Activated naive CD8-positive, alpha-beta T cell (primary cell): ENCODE data around the gene USP25.

Experiments used
- H3K27ac Mint-ChIP-seq: one replicate; pipeline ENCODE4 v1.8.0; 2021; ENCODE audit warnings: mixed read lengths
- H3K27me3 Mint-ChIP-seq: one replicate; pipeline ENCODE4 v1.8.0; 2021; ENCODE audit warnings: mixed read lengths
- H3K36me3 Mint-ChIP-seq: one replicate; pipeline ENCODE4 v1.8.0; 2021; ENCODE audit warnings: mixed read lengths
- H3K4me1 Mint-ChIP-seq: one replicate; pipeline ENCODE4 v1.8.0; 2021; ENCODE audit warnings: low read depth, mixed read lengths
- H3K4me3 Mint-ChIP-seq: one replicate; pipeline ENCODE4 v1.8.0; 2021; ENCODE audit warnings: mild to moderate bottlenecking, mixed read lengths
- H3K9me3 Mint-ChIP-seq: one replicate; pipeline ENCODE4 v1.8.0; 2021; ENCODE audit warnings: low read depth, mixed read lengths

The USP25 gene

GRCh38 chr21:15870819-15871218 lies 141.0 kb downstream of the USP25 start:
- Mint-ChIP-seq H3K36me3 (peaks cover 18% of the 10 kb centered on the region), H3K4me1 (no peaks in the 10 kb centered on the region), H3K9me3 (peaks cover 3% of the 10 kb centered on the region), H3K27ac (no peak overlapping the region), H3K27me3 (no peaks in the 10 kb centered on the region), H3K4me3 (no peak overlapping the region)

GRCh38 chr21:15872236-15872635 lies 142.5 kb downstream of the USP25 start:
- no peak overlapping the region for H3K4me3 Mint-ChIP-seq
- no peaks in the 10 kb centered on the region for H3K4me1 Mint-ChIP-seq
- peaks cover 23% of the 10 kb centered on the region for H3K36me3 Mint-ChIP-seq
- no peaks in the 10 kb centered on the region for H3K27me3 Mint-ChIP-seq
- peaks cover 4% of the 10 kb centered on the region for H3K9me3 Mint-ChIP-seq
- no peak overlapping the region for H3K27ac Mint-ChIP-seq

- peaks cover 4% of the 10 kb centered on the region for H3K9me3 Mint-ChIP-seq
- no peaks in the 10 kb centered on the region for H3K27me3 Mint-ChIP-seq
- no peak overlapping the region for H3K27ac Mint-ChIP-seq
- peaks cover 26% of the 10 kb centered on the region for H3K36me3 Mint-ChIP-seq
- no peaks in the 10 kb centered on the region for H3K4me1 Mint-ChIP-seq
- no peak overlapping the region for H3K4me3 Mint-ChIP-seq
Observed at GRCh38 chr21:15874615-15875014, 144.8 kb downstream of the USP25 start.

GRCh38 chr21:15875286-15875685 lies 145.5 kb downstream of the USP25 start:
- no peaks in the 10 kb centered on the region for H3K27me3 Mint-ChIP-seq
- peaks cover 4% of the 10 kb centered on the region for H3K9me3 Mint-ChIP-seq
- H3K4me1 Mint-ChIP-seq, result no peaks in the 10 kb centered on the region
- H3K36me3 Mint-ChIP-seq, result peaks cover 30% of the 10 kb centered on the region
- no peak overlapping the region for H3K4me3 Mint-ChIP-seq
- no peak overlapping the region for H3K27ac Mint-ChIP-seq

- Mint-ChIP-seq H3K4me3 (no peak overlapping the region), H3K27ac (no peak overlapping the region), H3K27me3 (no peaks in the 10 kb centered on the region), H3K9me3 (no peaks in the 10 kb centered on the region), H3K4me1 (no peaks in the 10 kb centered on the region), H3K36me3 (no peaks in the 10 kb centered on the region)
Observed at GRCh38 chr21:15893902-15894301, 164.1 kb downstream of the USP25 start.

GRCh38 chr21:15894596-15894995 lies 164.8 kb downstream of the USP25 start:
- H3K4me3 Mint-ChIP-seq, result no peak overlapping the region
- H3K9me3 Mint-ChIP-seq, result peaks cover 4% of the 10 kb centered on the region
- peaks cover 3% of the 10 kb centered on the region for H3K36me3 Mint-ChIP-seq
- peaks cover 4% of the 10 kb centered on the region for H3K27me3 Mint-ChIP-seq
- no peak overlapping the region for H3K27ac Mint-ChIP-seq
- no peaks in the 10 kb centered on the region for H3K4me1 Mint-ChIP-seq

- H3K4me1 Mint-ChIP-seq, result no peaks in the 10 kb centered on the region
- no peak overlapping the region for H3K4me3 Mint-ChIP-seq
- H3K27me3 Mint-ChIP-seq, result peaks cover 4% of the 10 kb centered on the region
- H3K9me3 Mint-ChIP-seq, result peaks cover 5% of the 10 kb centered on the region
- H3K36me3 Mint-ChIP-seq, result peaks cover 3% of the 10 kb centered on the region
- no peak overlapping the region for H3K27ac Mint-ChIP-seq
Observed at GRCh38 chr21:15895142-15896106, 165.6 kb downstream of the USP25 start.

- H3K36me3 Mint-ChIP-seq, result peaks cover 3% of the 10 kb centered on the region
- H3K4me1 Mint-ChIP-seq, result no peaks in the 10 kb centered on the region
- peaks cover 13% of the 10 kb centered on the region for H3K9me3 Mint-ChIP-seq
- H3K4me3 Mint-ChIP-seq, result no peak overlapping the region
- no peak overlapping the region for H3K27ac Mint-ChIP-seq
- H3K27me3 Mint-ChIP-seq, result peaks cover 4% of the 10 kb centered on the region
Observed at GRCh38 chr21:15896501-15896900, 166.7 kb downstream of the USP25 start.

- Mint-ChIP-seq H3K4me3 (no peak overlapping the region), H3K36me3 (peaks cover under 1% of the 10 kb centered on the region), H3K9me3 (peaks cover 29% of the 10 kb centered on the region), H3K4me1 (no peaks in the 10 kb centered on the region), H3K27ac (no peak overlapping the region), H3K27me3 (peaks cover 1% of the 10 kb centered on the region)
Observed at GRCh38 chr21:15904389-15904788, 174.6 kb downstream of the USP25 start.

GRCh38 chr21:15908187-15908586 lies 178.4 kb downstream of the USP25 start:
- Mint-ChIP-seq H3K4me1 (no peaks in the 10 kb centered on the region), H3K27ac (no peak overlapping the region), H3K27me3 (no peaks in the 10 kb centered on the region), H3K36me3 (peaks cover 2% of the 10 kb centered on the region), H3K9me3 (peaks cover 10% of the 10 kb centered on the region), H3K4me3 (no peak overlapping the region)

- Mint-ChIP-seq H3K4me3 (no peak overlapping the region), H3K4me1 (no peaks in the 10 kb centered on the region), H3K9me3 (no peaks in the 10 kb centered on the region), H3K27me3 (peaks cover 4% of the 10 kb centered on the region), H3K27ac (no peak overlapping the region), H3K36me3 (peaks cover 5% of the 10 kb centered on the region)
Observed at GRCh38 chr21:15928196-15928595, 198.4 kb downstream of the USP25 start.

- Mint-ChIP-seq H3K36me3 (peaks cover 5% of the 10 kb centered on the region), H3K4me1 (no peaks in the 10 kb centered on the region), H3K27ac (no peak overlapping the region), H3K27me3 (peaks cover 4% of the 10 kb centered on the region), H3K4me3 (no peak overlapping the region), H3K9me3 (no peaks in the 10 kb centered on the region)
Observed at GRCh38 chr21:15928686-15929425, 199.1 kb downstream of the USP25 start.

- Mint-ChIP-seq H3K27ac (no peak overlapping the region), H3K4me3 (no peak overlapping the region), H3K27me3 (peaks cover 4% of the 10 kb centered on the region), H3K36me3 (peaks cover 4% of the 10 kb centered on the region), H3K9me3 (no peaks in the 10 kb centered on the region), H3K4me1 (no peaks in the 10 kb centered on the region)
Observed at GRCh38 chr21:15929536-15929935, 199.8 kb downstream of the USP25 start.
